Ovary (tissue), 3 donors: Measurements from ENCODE around the gene XYLT1.
"Not testable (repeated sequence)": the region's sequence is repeated elsewhere in the genome, so short reads cannot be mapped to it uniquely, and the experiment has no call there.

Experiments
- POLR2A ChIP-seq: fragments of 450-650 bp; IDR thresholded peaks from one replicate; pipeline ENCODE4 v1.6.1; 2017; ENCODE audit warnings: antibody characterized with exemption, mild to moderate bottlenecking, moderate library complexity
- TF ChIP-seq, protein P1 (sequence below), 3 donors: fragments of 450-650 bp in 2 of 3; fragments of 200-600 bp in 1 of 3; IDR thresholded peaks; one replicate each; pipeline versions ENCODE4 v1.5.1 to v1.8.0; 2016 to 2022; ENCODE audit warnings: antibody characterized with exemption in 3 of 3, mild to moderate bottlenecking in 1 of 3
- donor health status: DM: no; HTN: no; CAD: no.

DNA sequence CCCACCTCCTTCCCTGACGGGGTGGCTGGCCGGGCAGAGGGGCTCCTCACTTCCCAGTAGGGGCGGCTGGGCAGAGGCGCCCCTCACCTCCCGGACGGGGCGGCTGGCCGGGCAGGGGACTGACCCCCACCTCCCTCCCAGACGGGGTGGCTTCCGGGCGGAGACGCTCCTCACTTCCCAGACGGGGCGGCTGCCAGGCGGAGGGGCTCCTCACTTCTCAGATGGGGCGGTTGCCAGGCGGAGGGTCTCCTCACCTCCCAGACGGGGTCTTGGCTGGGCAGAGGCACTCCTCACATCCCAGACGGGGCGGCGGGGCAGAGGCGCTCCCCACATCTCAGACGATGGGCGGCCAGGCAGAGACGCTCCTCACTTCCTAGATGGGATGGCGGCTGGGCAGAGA lies 35.1 kb upstream of the XYLT1 start:
- TF ChIP-seq, protein P1, sequence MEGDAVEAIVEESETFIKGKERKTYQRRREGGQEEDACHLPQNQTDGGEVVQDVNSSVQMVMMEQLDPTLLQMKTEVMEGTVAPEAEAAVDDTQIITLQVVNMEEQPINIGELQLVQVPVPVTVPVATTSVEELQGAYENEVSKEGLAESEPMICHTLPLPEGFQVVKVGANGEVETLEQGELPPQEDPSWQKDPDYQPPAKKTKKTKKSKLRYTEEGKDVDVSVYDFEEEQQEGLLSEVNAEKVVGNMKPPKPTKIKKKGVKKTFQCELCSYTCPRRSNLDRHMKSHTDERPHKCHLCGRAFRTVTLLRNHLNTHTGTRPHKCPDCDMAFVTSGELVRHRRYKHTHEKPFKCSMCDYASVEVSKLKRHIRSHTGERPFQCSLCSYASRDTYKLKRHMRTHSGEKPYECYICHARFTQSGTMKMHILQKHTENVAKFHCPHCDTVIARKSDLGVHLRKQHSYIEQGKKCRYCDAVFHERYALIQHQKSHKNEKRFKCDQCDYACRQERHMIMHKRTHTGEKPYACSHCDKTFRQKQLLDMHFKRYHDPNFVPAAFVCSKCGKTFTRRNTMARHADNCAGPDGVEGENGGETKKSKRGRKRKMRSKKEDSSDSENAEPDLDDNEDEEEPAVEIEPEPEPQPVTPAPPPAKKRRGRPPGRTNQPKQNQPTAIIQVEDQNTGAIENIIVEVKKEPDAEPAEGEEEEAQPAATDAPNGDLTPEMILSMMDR (IDR thresholded peaks at IDR 0.05) = not testable (repeated sequence)
- not testable (repeated sequence) for TF ChIP-seq POLR2A
